AG10803 (cell line): ENCODE data around the gene TMEM200B.
A peak's percentile ranks its signal among the peaks of the same experiment; 100 is the strongest.
"Not testable (repeated sequence)": the region's sequence is repeated elsewhere in the genome, so short reads cannot be mapped to it uniquely, and the experiment has no call there.

Experiments used
- DNase-seq: peaks from one replicate; pipeline ENCODE4 v3.0.0; 2010; ENCODE audit warnings: low read depth
- H3K4me3 ChIP-seq: 2 replicates; pipeline ENCODE4 v1.5.1; 2011; ENCODE audit warnings: mild to moderate bottlenecking, low read length, control low read depth
- CTCF ChIP-seq: conservative IDR thresholded peaks from 2 replicates; pipeline ENCODE4 v1.5.1; 2011; ENCODE audit warnings: mild to moderate bottlenecking, low read length, control low read depth, inconsistent platforms

Gene TMEM200B

GRCh38 chr1:29136391-29136915 lies 12.8 kb upstream of the TMEM200B start:
- peak; percentile 50 for DNase-seq
- no peak overlapping the region for H3K4me3 ChIP-seq
- TF ChIP-seq CTCF, result no peak

- DNase-seq, result no peak
- TF ChIP-seq CTCF, result no peak
- no peak overlapping the region for H3K4me3 ChIP-seq
Measured at GRCh38 chr1:29134695-29135028, 11.0 kb upstream of the TMEM200B start.

- no peak for TF ChIP-seq CTCF
- no peak overlapping the region for H3K4me3 ChIP-seq
- no peak for DNase-seq
Measured at GRCh38 chr1:29133861-29134694, 10.4 kb upstream of the TMEM200B start.

- not testable (repeated sequence) for H3K4me3 ChIP-seq, DNase-seq
Measured at GRCh38 chr1:29131056-29131455, 7.4 kb upstream of the TMEM200B start.

DNA sequence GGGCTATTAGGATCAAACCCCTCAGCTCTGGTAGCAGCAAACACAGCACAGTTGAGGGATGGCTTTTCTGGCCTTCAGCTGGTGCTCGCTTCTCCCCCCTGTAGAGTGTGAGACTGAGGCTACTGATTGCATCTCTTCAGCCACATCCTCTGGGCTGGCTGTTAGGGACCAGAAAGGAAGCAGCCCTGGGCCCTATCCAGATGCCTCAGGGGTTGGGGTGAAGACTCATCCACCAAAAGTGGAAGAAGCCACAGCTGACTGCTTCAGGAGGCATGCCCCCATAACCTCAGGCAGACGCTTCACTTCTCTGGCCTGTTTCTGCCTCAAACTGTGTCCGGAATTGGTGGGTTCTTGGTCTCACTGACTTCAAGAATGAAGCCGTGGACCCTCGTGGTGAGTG lies 6.2 kb upstream of the TMEM200B start:
- no peak for TF ChIP-seq CTCF
- no peak overlapping the region for H3K4me3 ChIP-seq
- DNase-seq, result peak; percentile 39

GRCh38 chr1:29128739-29129138 lies 5.0 kb upstream of the TMEM200B start:
- no peak for TF ChIP-seq CTCF
- no peak overlapping the region for H3K4me3 ChIP-seq
- DNase-seq, result no peak

DNA sequence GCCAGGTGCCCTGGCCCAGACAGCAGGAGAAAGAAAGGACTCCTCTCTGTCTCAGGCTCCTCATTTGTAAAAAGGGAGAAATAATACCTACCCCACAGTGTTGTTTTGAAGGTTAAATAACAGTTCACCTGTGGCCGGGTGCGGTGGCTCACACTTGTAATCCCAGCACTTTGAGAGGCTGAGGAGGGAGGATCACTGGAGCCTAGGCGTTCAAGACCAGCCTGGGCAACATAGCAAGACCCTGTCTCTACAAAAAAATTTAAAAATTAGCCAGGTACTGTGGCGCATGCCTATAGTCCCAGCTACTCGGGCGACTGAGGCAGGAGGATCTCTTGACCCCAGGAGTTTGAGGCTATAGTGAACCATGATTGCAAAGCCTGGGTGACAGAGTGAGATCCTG lies 2.5 kb upstream of the TMEM200B start:
- no peak overlapping the region for H3K4me3 ChIP-seq
- TF ChIP-seq CTCF, result no peak
- DNase-seq, result no peak
